ENCODE data around the gene DBX1.
"Not testable (repeated sequence)": the region's sequence is repeated elsewhere in the genome, so short reads cannot be mapped to it uniquely, and the experiment has no call there.

DBX1 gene

DNA sequence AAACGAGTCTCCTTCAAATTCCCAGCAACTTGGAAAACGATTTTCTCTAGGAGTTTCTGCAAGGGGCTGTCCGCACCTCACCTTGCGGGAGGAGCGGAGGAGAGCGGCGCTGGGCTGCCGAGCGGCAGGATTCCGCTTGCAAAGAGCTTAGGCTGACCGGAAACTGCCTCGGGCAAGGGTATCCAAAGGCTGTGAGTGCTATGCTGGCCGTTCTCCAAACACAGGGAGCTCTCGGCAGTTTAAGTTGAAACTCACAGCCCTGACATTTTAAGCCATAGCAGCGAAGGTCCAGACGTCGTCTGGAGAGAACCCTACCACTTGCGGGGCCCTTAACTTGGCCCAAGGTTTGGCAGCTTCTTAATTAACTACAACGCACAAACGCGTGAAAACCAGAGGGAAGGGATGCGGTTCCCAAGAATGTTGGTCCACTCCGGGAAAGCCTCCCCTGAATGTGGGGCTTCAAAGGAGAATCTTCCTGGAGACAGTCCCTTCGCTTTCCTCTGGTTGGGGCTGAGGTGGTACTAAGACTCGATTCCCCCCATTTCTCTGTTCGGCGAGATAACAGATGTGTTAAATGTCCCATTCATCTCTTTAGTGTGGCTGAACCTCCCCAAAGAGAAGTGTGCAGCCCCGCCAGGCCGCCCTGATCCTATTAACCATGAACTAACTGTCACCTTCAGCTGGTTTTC is 1.1 kb upstream of the DBX1 start:
- DNase-seq: no peak

DNA sequence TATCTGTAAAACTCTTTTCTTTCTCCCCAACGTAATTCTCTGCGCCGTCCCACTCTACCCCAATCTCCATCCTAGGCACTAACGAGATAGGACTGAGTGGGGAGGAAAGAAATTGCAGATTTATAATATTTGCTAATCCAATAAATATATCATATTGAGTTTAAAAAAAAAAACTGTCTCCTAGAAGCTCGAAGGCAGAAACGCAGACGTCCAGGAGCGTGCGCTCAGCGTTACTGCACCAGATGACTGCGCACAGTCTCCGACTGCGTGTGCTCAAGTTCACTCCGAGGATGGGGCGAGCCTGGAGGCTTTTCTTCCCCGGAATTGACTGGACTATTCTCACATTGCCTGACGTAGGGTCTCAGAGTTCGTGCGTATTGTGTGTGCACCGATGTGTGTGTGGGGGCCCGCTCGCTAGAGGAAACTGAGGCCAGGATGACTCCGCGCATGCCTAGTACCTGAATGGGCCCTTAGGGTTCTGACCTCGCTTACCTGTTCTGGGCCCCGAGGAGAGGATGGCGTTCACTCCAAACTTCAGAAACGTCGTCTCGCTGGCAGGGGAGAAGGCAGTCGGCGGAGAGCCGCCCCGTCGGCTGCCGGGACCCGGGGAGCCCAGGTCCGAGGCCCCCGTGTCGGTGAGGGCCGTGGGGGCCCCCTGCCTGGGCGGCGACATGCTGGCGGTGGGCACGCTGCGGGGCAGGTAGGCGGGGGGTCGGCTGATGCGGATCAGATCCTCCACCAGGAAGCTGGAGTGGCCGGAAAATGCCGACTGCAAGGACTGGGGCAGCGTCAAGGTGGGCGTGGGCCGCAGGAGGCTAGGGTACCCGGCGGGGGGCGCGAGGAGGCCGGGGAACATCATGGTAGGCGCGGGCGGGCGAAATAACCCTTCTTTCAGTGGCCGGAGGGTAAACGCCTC is 551 bp downstream of the DBX1 start:
- DNase-seq: no peak

DNA sequence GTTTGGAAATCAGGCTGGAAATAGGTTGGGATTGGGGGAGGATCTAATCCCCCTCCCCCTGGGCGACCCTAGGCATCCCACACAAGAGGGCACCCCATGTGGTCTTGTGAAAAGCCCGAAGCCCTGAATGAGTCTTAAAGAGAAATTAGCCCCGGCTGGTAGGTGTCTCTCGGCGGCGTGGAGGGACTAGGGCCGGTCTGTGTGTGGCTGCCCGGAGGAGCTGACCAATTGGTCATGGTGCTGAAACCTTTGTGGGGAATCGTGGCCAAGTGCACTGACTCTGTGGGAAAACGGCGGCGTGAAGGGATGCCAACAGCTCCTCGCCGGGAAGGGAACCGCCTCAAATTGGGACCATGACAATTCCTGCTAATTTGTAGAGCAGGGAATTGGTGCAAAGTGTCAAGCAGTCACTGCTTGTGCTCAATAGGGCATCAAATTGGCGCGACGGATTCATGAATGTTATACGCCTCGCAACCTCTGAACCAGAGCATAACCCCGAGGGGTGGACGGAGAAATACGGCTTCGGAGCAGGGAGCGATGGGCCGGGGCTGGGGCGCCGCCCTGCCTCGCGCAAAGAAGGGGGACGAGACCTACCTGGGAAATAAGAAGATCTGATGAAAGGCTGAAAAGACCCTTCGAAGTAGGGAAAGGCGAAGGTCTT is 1.5 kb downstream of the DBX1 start:
- no peak for DNase-seq

DNA sequence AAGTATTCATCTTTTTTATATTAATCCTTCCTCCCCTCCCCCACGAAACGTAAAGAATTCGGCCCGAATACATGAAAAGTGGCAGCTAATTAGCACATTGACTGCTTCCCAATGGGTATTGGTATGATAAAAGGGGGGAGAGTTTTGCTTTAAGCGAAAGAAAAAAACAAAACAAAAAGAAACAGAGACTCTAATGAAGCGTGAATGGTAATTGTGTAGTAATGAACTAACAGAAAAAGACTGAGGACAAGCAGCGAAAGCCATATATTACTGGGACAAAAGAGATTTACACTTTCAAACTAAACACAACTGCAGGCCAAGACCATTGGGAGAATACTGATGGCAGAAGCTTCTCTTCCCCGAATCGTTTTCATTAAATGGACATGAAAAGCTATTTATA is 2.5 kb downstream of the DBX1 start:
- no peak for DNase-seq

DNA sequence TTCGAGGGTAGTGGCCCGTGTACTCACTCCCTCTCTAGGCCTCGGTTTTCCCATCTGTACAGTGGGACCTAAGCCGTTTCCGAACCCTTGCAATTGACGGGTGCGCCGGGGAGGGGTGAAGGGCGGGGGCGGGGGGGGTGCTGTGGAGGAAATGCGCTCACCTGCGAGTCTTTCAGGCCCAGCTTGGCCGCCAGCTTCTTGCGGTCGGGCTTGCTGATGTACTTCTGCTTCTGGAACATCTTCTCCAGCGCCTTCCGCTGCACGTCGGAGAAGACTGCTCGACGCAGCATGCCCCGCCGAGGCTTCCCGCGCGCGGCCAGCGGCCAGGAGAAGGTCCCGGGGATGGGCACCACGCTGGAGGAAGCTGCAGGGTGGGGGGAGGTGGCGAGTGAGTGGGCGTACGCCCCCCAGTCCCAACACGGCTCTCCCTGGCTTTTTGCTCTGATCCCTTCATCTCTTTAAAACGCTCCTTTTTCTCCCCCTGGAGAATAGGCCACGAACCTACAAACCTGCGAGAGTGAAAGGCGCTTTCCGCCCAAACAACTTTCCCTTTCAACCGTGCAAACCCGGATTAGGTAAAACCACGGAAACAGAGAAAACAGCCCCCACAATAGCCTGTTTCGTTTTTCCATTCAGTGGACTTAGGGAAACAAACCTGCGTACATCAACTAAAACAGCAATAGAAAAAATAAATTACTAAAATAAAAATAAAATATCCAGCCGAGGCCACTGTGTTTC is 3.2 kb downstream of the DBX1 start:
- DNase-seq: no peak

DNA sequence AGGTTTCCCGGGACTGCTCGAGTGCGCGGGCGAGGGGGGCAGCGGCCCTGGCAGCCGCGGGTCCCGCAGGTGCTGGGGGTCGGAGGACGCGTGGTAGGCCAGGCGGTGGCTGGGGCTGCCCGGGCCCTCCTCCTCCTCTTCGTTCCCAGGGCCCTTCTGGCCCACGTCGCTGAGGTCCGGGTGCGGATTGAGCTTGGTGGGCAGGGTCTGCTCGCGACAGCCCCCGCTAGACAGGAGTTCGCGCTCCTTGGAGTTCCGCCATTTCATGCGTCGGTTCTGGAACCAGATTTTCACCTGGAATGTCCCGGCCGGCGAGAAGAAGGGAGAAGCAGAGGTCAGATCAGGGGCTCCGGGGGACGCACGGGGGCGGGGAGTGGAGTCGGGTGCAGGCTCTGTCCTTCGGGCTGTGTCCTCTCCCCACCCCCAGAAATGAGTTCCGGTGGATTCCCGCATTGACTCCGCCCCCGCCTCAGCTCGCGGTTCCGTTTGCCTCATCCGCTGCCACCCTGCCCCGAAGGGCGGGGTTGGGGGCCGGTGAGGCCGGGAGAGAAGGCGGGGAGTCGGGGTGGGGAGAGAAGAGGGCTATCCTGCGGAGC is 3.9 kb downstream of the DBX1 start:
- DNase-seq: no peak

DNA sequence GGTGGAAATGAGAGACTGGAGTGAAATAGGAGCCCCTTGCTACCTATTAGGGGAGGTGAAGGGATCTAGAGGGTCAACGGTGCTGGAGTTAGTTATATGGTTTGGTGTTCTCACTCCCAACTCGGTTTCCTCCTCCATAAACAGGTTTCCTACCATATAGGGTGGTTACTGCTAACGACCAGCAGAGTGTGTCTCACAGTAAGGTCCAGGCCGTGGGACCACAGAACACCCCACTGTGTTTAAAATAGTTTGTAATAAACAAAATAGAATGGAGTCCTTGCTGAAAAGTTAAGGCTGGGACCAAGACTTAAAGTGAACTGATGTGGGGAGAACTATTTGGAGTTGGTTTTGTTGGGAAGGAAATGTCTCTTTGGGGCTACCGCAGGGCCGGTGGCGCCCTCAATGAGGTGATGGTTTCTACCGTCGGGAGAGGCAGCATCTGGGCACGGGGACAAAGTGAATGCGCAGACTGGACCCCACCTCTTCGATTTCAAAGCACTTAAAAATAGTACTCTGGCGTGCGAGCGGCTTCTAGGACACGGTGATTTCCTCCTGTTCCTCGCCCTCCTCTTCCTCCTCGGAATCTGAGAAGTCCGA is 4.5 kb downstream of the DBX1 start:
- no peak for DNase-seq

DNA sequence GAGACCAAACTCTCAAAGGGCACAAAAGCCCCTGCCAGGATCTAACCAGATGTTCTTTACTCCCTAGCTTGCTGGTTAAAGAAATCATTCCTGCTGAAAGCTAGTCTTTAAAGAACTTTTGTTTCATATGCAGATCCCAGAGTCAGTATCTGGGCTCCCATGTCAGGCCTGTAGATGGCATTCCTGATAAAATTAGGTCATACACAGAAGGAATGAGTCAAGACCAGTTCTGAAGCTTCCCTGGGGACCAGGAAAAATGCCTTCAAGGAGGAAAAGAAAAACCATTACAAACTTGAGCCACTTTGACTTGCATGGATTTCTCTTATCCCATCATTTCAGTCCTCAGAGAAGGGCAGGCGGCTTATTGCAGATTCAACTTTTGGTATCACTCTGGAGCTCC is 5.9 kb downstream of the DBX1 start:
- no peak for DNase-seq

DNA sequence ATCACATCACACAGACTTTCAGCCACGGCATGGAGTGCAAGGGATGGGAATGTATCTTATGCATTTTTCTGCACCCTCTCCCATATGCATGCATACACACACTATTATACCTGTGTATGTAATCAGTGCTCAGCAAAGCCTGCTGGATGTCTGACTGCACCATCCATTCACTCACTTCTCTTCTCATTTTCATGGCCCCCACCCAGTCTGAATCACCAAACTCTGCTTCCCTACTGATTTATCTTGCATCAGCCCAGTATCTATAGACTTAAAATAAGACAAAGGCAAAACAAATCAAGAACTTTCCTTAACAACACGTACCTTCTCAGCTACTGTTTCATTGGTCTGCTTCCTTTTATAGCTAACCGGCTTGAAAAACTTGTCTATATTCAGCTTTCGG is 21.6 kb downstream of the DBX1 start:
- DNase-seq: no peak

DNA sequence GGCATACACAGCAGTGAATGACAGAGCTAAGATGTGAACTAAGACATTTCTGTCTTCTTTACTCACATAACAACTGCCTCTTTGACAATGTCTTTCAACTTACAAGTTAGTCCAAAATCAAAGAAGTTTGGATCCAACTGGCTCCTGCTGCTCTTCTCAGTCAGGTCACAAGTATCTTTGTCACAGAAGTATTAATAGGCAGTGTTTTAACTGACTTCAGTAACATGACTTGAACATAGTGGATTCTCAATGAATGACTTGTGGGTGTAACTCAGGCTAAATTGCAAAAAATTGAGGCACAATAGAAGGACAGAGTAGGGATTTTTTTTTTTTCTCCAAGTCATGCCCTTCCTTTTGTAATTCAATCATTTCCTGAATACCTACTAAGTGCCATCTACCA is 22.6 kb downstream of the DBX1 start:
- no peak for DNase-seq

DNA sequence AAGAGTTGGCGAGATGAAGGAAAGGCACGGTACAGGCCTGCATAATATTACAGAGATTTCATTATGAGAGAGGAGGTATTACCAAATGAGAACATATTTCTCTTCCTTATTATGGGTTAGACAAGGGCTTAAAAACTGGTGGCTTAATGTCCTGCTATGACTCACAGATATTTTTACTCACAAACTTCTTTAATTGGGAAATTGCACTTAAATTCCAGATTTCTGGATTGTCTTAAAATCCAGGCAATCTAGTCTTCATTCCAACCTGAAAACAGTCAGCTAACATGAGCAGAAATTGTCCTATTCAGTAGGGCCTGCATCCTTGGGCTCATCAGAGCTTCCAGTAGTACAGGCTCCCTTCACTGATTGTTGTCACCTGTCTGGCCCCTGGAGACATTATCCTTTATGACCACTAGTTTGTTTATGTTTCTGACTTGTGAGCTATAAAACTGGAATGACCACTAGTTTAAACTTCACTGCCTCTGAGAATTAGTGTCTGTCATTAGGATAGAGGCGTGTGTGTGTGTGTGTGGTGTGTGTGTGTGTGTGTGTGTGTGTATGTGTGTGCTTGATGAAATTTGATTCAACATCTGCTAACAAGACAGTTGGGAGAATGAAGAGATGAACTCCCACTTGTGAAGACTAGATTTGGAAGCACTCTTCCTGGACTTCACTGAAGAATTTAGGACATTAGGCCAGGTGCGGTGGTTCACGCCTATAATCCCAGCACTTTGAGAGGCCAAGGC is 25.1 kb downstream of the DBX1 start:
- no peak for DNase-seq

DNA sequence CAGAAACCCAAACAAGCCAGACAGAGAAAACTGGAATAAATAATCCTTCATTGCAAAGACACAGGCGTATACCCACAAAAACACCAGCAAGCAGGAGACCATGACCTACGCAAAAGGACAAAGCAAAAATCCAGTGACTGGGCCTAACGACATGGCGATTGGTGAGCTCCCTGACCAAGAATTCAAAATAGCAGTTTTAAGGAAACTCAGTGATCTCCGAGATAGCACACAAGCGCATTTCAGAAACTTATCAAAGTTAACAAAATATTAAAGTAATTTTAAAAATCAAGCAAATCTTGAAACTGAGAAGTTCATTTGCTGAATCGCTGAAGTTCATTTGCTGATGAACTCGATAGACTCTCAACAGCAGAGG is 27.6 kb downstream of the DBX1 start:
- no peak for DNase-seq

DNA sequence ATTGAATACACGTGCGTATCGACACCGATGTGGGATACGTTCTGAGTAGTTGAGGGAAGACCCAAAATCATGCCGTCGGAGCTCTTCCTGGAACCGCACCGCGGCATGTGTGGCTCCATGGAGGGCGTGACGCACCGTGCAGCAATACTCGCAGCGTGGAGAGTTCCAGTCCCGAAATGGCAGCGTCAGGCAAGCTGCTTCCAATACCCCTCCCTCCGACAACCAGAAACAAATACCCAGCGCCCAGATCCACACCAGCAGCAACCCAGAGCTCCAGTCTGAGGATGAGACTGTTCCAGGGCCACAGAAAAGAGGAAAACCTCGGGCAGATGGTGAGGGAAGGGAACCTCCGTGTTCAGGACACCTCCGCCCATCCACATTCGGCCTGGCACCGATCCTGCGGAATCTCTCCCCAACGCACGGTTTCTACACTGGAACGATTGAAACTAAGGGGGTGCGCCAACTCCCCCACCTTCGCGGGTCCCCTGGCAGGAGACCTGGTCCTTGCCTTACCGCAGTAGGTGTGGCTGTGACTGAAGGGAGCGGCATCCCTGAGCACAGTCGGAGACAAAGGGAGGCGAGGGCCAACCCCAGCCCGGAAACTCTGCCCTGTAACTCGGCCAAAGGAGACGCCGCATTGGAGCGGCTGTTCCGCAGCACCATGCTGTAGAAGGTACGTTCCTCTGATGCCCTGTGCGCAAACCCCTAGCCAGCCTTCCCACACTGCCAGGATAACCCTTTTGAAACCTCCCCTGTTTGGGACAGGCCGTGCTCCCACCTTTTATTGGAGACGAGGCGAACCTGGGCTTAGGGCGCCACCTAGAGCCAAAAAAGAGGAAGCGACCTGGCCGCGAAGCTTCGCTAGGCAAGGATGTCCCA is 28.2 kb downstream of the DBX1 start:
- DNase-seq: no peak

DNA sequence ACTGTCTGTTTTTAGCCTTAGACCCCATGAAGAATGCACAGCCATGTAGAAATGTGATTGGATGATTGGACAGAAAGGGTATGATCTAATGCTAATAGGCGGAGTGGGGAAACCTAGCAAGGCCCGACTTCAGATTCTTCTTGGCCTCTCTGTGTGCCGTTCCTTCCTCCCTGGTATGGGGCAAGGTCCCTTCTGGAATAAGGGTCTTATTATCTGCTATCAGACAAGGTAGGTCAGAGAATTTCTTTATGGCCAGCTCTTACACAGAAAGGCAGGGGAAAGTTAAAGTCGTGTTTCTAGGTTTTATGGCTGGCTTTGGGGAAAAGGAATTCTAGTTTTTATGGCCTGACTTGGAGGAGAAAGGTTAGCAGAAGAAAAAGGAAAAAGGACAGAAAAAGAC is 30.6 kb downstream of the DBX1 start:
- no peak for DNase-seq

DNA sequence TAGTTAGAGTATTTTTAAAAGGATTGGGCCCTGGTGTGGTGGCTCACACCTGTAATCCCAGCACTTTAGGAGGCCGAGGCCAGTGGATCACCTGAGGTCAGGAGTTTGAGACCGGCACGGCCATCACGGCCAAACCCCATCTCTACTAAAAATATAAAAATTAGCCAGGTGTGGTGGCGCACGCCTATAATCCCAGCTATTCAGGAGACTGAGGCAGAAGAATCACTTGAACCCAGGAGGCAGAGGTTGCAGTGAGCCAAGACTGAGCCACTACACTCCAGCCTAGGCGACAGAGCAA is 31.8 kb downstream of the DBX1 start:
- DNase-seq: not testable (repeated sequence)

DNA sequence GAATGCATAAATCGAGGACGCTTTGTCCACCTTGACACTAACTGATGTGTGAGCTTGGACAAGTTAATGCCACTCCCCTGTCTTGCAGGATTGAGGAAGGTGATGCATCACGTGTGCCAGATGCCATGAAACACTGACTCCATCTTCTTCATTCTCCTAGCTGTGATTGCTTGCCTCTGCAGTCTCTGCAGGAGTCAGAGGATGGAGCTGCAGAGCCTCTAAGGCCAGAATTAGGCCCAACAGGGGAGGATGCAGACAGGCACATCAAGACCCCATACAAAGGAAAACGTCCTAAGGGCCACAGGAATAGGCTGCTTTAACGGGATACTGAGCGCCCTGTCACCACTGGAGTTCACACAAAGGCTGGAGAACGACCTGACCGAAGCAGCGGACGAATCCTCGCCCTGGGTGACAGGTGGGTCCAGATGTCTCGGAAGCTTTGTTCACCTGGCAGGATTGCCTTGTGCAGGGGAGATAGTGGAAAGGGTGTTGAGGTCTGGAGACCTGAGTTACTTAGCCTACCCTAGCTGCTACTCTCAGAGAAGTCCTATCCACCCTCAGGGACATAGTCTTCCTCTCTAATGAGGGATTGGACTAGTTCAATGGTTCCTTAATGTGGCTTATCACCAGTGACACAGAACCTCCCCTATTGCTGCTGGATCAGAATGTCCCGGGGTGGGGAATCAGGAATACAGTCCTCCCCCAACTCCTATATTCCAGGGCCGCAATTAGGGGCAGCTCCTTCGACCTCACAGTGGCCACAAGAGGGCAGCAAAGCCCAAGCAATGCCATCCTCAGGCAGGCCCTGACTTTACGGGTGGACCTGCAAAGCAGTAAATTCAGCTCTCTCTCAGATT is 32.4 kb downstream of the DBX1 start:
- peak; percentile 61 for DNase-seq

DNA sequence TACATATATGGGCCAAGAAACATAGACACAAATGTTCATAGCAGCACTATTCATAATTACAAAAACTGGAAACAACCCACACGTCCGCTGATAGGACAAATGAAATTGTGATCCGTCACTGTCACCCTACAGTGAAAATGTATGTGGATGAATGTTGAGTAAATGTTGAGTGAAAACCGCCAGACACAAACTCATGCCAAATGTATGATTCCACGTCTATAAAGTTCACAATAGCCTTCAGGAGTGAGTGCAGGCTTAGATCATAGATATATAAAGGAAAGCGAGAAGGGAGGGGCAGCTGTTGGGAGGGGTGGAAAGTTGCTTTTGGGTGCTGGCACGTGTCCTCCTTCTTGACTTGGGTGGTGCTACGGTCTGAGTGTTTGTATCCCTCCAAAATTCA is 33.6 kb downstream of the DBX1 start:
- no peak for DNase-seq

DNA sequence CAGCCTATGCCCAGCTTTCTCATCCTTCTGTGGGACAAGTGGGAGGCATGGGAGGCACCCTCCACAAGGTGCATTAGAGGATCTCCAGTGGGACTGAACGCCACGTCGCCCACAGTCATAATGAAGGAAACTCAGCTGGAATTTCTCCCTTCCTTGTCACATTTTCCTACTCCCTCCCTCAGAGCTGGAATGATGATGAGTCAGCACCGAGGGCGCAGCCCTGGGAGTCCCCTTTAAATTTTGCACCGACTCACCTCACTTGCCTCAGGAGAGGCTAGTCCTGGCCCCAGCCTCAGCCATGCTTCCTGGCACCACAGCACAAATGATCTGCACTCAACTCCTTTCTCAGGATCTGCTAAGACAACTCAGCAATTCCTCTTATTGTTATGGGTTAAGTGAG is 34.3 kb downstream of the DBX1 start:
- DNase-seq: no peak

DNA sequence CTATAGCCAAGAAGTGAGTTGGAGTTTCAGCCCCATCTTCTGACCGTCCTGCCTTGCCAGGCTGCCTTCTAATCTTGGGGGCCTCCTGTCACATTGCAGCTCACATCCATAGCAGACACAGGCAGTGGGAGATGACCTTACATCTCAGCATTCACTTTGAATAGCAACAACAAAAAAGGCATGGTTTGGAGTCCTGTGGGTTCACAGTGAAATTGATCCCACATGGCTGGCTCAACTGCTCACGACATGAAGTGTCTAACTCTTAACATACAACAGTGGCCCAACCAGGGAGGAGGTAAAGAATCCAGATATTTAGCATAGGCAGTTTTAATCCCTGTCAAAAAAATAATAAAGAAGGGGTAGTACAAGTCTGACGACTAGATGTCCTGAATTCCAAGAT is 38.1 kb downstream of the DBX1 start:
- DNase-seq: no peak

All from 8988T (cell line).